Breast epithelium (tissue), 3 donors: Measurements from ENCODE around the gene PPM1J.

ENCODE experiments used
- CTCF ChIP-seq, 3 donors: fragments of 450-650 bp; IDR thresholded peaks; one replicate each; pipeline ENCODE4 v1.5.1; 2016 to 2017; ENCODE audit warnings: antibody characterized with exemption in 3 of 3, mild to moderate bottlenecking in 3 of 3, moderate library complexity in 3 of 3
- POLR2A ChIP-seq: fragments of 450-650 bp; IDR thresholded peaks from one replicate; pipeline ENCODE4 v1.6.1; 2016; ENCODE audit warnings: antibody characterized with exemption, mild to moderate bottlenecking, moderate library complexity

- TF ChIP-seq CTCF (IDR thresholded peaks at IDR 0.05) (no peak), POLR2A (no peak)
These were observed 27.8 kb downstream of the PPM1J start for GRCh38 chr1:112687361-112687760.
